Brain (organoid and tissue), 1 donor: ENCODE data around the gene ATP9A. TPM values are rescaled to one million over a fixed set of nuclear protein-coding genes. Genes with fewer than 3 reads are reported as not detected.

Experiments used
- polyA plus RNA-seq: library from polyadenylated mRNA; stranded (reverse); fragments of 350-450 nt; fragmentation: Illumina TruSeq; extraction: RNeasy Lipid Tissue Mini Kit (QIAGEN cat#74804); gene quantifications from one replicate; pipeline ENCODE4 v1.2.3, GENCODE V29; 2015; ENCODE audit warnings: low read depth, low replicate concordance; ENCODE audit not compliant: insufficient read depth

Gene ATP9A
- polyA plus RNA-seq, 1 donor from 2014 or later = 71.9 TPM

Other genes with a start within 250 kb of the ATP9A start
- 3.0 TPM for gene NFATC2, start 225.7 kb downstream of the ATP9A start, polyA plus RNA-seq
- not detected for gene SALL4, start 34.1 kb upstream of the ATP9A start, polyA plus RNA-seq